UCSD-AML1 (cell line): ENCODE results near the gene FREM2.

Experiments used
- DNase-seq: peaks from one replicate; lab custom pipeline; 2025; ENCODE audit not compliant: unreplicated experiment; lab: John Stamatoyannopoulos, UW

The FREM2 gene

GRCh38 chr13:38758277-38758676 is 71.4 kb downstream of the FREM2 start:
- DNase-seq, result no peak

GRCh38 chr13:38759390-38759789 is 72.5 kb downstream of the FREM2 start:
- no peak for DNase-seq

GRCh38 chr13:38763446-38764381 is 76.8 kb downstream of the FREM2 start:
- DNase-seq, result no peak

- DNase-seq, result no peak
Observed at GRCh38 chr13:38766799-38767198, 79.9 kb downstream of the FREM2 start.

GRCh38 chr13:38767506-38768265 is 80.8 kb downstream of the FREM2 start:
- no peak for DNase-seq

- DNase-seq, result no peak
Observed at GRCh38 chr13:38769526-38769925, 82.6 kb downstream of the FREM2 start.

- DNase-seq, result no peak
Observed at GRCh38 chr13:38775085-38775484, 88.2 kb downstream of the FREM2 start.

GRCh38 chr13:38777347-38778119 is 90.7 kb downstream of the FREM2 start:
- no peak for DNase-seq

- DNase-seq, result no peak
Observed at GRCh38 chr13:38781539-38781938, 94.7 kb downstream of the FREM2 start.

GRCh38 chr13:38784036-38784880 is 97.4 kb downstream of the FREM2 start:
- DNase-seq, result no peak

- no peak for DNase-seq
Observed at GRCh38 chr13:38785042-38785441, 98.2 kb downstream of the FREM2 start.

GRCh38 chr13:38785490-38785889 is 98.6 kb downstream of the FREM2 start:
- DNase-seq, result no peak

GRCh38 chr13:38787550-38787949 is 100.7 kb downstream of the FREM2 start:
- DNase-seq, result no peak

GRCh38 chr13:38796890-38797289 is 110.0 kb downstream of the FREM2 start:
- no peak for DNase-seq

GRCh38 chr13:38803531-38803930 is 116.7 kb downstream of the FREM2 start:
- no peak for DNase-seq

GRCh38 chr13:38804061-38804460 is 117.2 kb downstream of the FREM2 start:
- no peak for DNase-seq

GRCh38 chr13:38804536-38804935 is 117.7 kb downstream of the FREM2 start:
- DNase-seq, result no peak

GRCh38 chr13:38814331-38814730 is 127.5 kb downstream of the FREM2 start:
- no peak for DNase-seq

- DNase-seq, result no peak
Observed at GRCh38 chr13:38819053-38819452, 132.2 kb downstream of the FREM2 start.

GRCh38 chr13:38819596-38819995 is 132.7 kb downstream of the FREM2 start:
- DNase-seq, result no peak
